Caco-2 (cell line): ENCODE data around the gene RFX4. TPM values are rescaled to one million over a fixed set of nuclear protein-coding genes. Genes with fewer than 3 reads are reported as not detected.

Experiments
- BruUV-seq: library from RNA; stranded (reverse); fragments of 400-500 nt; replicated peaks from 2 replicates; lab custom pipeline; 2021; lab: Mats Ljungman, UMichigan
- CTCF ChIA-PET: fragments of 300-600 bp; sonication (Branson Sonifier 250); formaldehyde crosslinking; loops from one replicate; lab custom pipeline; 2022; ENCODE audit warnings: antibody characterized with exemption; lab: Charles Lee
- POLR2A ChIA-PET: fragments of 300-600 bp; sonication (Branson Sonifier 250); formaldehyde crosslinking; loops from one replicate; lab custom pipeline; 2022; ENCODE audit warnings: antibody characterized with exemption; lab: Charles Lee
- DNase-seq, 2 experiments: peaks; one replicate each; pipeline versions ENCODE4 v3.0.0 to v3.0.0-alpha.2; 2020 to 2022
- H3K27me3 ChIP-seq: replicated peaks from 2 replicates; pipeline ENCODE4 v1.6.0; 2011; ENCODE audit warnings: low read length; ENCODE audit not compliant: control insufficient read depth, insufficient read depth
- H3K36me3 ChIP-seq: 2 replicates; pipeline ENCODE4 v1.5.1; 2011; ENCODE audit warnings: low read length; ENCODE audit not compliant: control insufficient read depth, insufficient read depth
- H3K4me1 ChIP-seq: fragments of 250-450 bp; sonication (Bioruptor Pico); 2 replicates; pipeline ENCODE4 v1.5.1; 2020; ENCODE audit warnings: mild to moderate bottlenecking
- H3K4me3 ChIP-seq: 2 replicates; pipeline ENCODE4 v1.5.1; 2011; ENCODE audit warnings: low read depth, mild to moderate bottlenecking, control low read depth, low read length
- H3K9me3 ChIP-seq: fragments of 250-450 bp; sonication (Bioruptor Pico); 2 replicates; pipeline ENCODE4 v1.5.1; 2020; ENCODE audit warnings: mild to moderate bottlenecking, moderate library complexity
- H3K27ac Mint-ChIP-seq: one replicate; pipeline ENCODE4 v1.8.0; 2022; ENCODE audit warnings: mixed read lengths; ENCODE audit not compliant: unreplicated experiment
- H3K27me3 Mint-ChIP-seq: one replicate; pipeline ENCODE4 v1.8.0; 2022; ENCODE audit warnings: mixed read lengths; ENCODE audit not compliant: insufficient read depth, unreplicated experiment
- H3K36me3 Mint-ChIP-seq: one replicate; pipeline ENCODE4 v1.8.0; 2022; ENCODE audit warnings: mild to moderate bottlenecking, mixed read lengths; ENCODE audit not compliant: insufficient read depth, unreplicated experiment
- H3K4me1 Mint-ChIP-seq: one replicate; pipeline ENCODE4 v1.8.0; 2022; ENCODE audit warnings: low read depth, mixed read lengths; ENCODE audit not compliant: unreplicated experiment
- H3K4me3 Mint-ChIP-seq: one replicate; pipeline ENCODE4 v1.8.0; 2022; ENCODE audit warnings: mild to moderate bottlenecking, moderate library complexity, mixed read lengths; ENCODE audit not compliant: unreplicated experiment
- H3K9me3 Mint-ChIP-seq: one replicate; pipeline ENCODE4 v1.8.0; 2022; ENCODE audit warnings: mixed read lengths; ENCODE audit not compliant: unreplicated experiment
- intact Hi-C: fragments of 100-400 bp; cut with micrococcal nuclease; formaldehyde crosslinking; loops from one replicate; pipeline ENCODE4 v1.10.0; 2022; ENCODE audit not compliant: unreplicated experiment
- total RNA-seq: library from RNA; stranded (reverse); gene quantifications from 2 replicates; pipeline ENCODE4 v1.2.3, GENCODE V29; 2022
- TF ChIP-seq, protein P1 (sequence below), 2 experiments: fragments of 200-600 bp in 1 of 2; IDR thresholded peaks; 1 replicate in 1 of 2; 2 replicates in 1 of 2; pipeline versions ENCODE4 v1.5.1 to v1.8.0; 2011 to 2022; ENCODE audit warnings: antibody characterized with exemption in 1 of 2, control low read depth in 1 of 2, inconsistent platforms in 1 of 2, low read depth in 1 of 2, low read length in 1 of 2, mild to moderate bottlenecking in 1 of 2, moderate library complexity in 1 of 2; ENCODE audit not compliant: insufficient read depth in 1 of 2, severe bottlenecking in 1 of 2, unreplicated experiment in 1 of 2

Gene RFX4
- total RNA-seq, 1 experiment from 2014 or later: not detected

DNA sequence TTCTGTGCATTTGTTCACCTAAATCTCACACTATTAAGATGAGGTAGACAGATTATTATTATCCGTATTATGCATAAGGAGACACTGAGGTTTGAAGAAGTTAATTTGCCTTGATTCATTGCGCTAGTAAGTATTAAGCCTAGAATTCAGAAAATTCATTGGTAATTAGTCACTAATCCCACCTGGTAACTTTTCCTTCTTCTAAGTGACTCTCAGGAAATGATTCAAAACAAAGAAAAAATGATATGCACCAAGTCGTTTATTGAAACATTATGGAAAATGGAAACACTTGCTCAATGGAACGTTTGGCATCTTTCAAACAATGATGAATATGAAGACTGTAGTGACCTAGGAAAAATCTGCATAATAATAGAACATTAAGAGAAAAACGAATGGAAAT, 15.2 kb downstream of the RFX4 start:
- H3K4me3 ChIP-seq: no peak overlapping the region
- H3K4me1 ChIP-seq: no peaks in the 10 kb centered on the region
- Mint-ChIP-seq H3K4me1 (no peaks in the 10 kb centered on the region), H3K27ac (no peak overlapping the region), H3K36me3 (no peaks in the 10 kb centered on the region), H3K9me3 (no peaks in the 10 kb centered on the region), H3K27me3 (peaks cover 16% of the 10 kb centered on the region), H3K4me3 (no peak overlapping the region)
- intact Hi-C loops: no loop called here
- BruUV-seq: no TSS peak
- no peaks in the 10 kb centered on the region for H3K36me3 ChIP-seq
- TF ChIP-seq, protein P1, sequence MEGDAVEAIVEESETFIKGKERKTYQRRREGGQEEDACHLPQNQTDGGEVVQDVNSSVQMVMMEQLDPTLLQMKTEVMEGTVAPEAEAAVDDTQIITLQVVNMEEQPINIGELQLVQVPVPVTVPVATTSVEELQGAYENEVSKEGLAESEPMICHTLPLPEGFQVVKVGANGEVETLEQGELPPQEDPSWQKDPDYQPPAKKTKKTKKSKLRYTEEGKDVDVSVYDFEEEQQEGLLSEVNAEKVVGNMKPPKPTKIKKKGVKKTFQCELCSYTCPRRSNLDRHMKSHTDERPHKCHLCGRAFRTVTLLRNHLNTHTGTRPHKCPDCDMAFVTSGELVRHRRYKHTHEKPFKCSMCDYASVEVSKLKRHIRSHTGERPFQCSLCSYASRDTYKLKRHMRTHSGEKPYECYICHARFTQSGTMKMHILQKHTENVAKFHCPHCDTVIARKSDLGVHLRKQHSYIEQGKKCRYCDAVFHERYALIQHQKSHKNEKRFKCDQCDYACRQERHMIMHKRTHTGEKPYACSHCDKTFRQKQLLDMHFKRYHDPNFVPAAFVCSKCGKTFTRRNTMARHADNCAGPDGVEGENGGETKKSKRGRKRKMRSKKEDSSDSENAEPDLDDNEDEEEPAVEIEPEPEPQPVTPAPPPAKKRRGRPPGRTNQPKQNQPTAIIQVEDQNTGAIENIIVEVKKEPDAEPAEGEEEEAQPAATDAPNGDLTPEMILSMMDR (IDR thresholded peaks at IDR 0.05; ENCODE audit: insufficient read depth in 1 of 2, low read depth in 1 of 2, low read length in 1 of 2, severe bottlenecking in 1 of 2, unreplicated experiment in 1 of 2): no peak
- DNase-seq: no peak
- ChIA-PET CTCF (no interaction called here), POLR2A (no interaction called here)
- H3K9me3 ChIP-seq: no peaks in the 10 kb centered on the region
- H3K27me3 ChIP-seq: no peaks in the 10 kb centered on the region

DNA sequence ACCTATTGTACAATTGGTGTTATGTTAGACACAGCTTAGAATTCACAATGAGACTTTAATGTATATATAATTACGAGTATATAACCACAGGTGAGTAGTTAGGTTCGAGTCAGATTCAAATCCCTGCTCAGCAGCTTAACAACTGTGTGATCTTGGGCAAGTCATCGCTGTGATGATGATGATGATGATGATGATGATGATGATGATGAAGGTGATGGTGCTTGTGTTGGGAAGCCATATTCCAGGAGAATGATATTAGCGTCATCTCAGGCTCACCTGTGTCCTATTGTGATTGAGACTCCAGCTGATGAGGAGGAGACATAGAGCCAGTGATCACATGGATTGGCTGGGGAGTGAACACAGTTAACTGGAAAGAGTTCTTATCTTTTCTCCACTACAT, 16.5 kb downstream of the RFX4 start:
- no peak for DNase-seq
- H3K27me3 ChIP-seq: no peaks in the 10 kb centered on the region
- no TSS peak for BruUV-seq
- Mint-ChIP-seq H3K27ac (no peak overlapping the region), H3K9me3 (no peaks in the 10 kb centered on the region), H3K36me3 (no peaks in the 10 kb centered on the region), H3K27me3 (peaks cover 11% of the 10 kb centered on the region), H3K4me1 (no peaks in the 10 kb centered on the region), H3K4me3 (no peak overlapping the region)
- H3K36me3 ChIP-seq: no peaks in the 10 kb centered on the region
- no peaks in the 10 kb centered on the region for H3K4me1 ChIP-seq
- no peak overlapping the region for H3K4me3 ChIP-seq
- H3K9me3 ChIP-seq: no peaks in the 10 kb centered on the region
- intact Hi-C loops: no loop called here
- TF ChIP-seq, protein P1 (IDR thresholded peaks at IDR 0.05; ENCODE audit: insufficient read depth in 1 of 2, low read depth in 1 of 2, low read length in 1 of 2, severe bottlenecking in 1 of 2, unreplicated experiment in 1 of 2): no peak
- POLR2A ChIA-PET: no interaction called here
- CTCF ChIA-PET: no interaction called here

DNA sequence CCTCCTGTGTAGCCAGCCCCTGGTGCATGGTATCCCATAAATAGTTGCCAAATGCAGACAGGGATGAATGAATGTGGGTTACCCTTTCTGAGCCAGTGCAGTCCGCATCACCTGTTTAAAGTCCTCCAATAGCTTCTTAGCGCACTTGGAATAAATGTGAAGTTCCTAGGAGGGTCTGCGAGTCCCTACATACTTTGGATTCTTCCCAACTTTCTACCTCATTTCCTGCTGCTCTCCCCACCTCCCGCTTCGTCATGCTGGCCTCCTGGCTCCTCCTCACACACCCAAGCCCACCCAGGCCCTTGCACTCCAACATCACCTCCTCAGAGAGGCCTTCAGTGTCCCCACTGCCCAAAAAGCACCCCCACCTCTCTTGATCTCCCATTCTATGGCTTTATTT, 17.7 kb downstream of the RFX4 start:
- POLR2A ChIA-PET: no interaction called here
- CTCF ChIA-PET: no interaction called here
- Mint-ChIP-seq H3K36me3 (no peaks in the 10 kb centered on the region), H3K4me1 (no peaks in the 10 kb centered on the region), H3K4me3 (no peak overlapping the region), H3K27me3 (peaks cover 6% of the 10 kb centered on the region), H3K27ac (no peak overlapping the region), H3K9me3 (no peaks in the 10 kb centered on the region)
- no TSS peak for BruUV-seq
- Histone ChIP-seq H3K27me3 (no peaks in the 10 kb centered on the region), H3K36me3 (no peaks in the 10 kb centered on the region), H3K9me3 (no peaks in the 10 kb centered on the region), H3K4me3 (no peak overlapping the region), H3K4me1 (no peaks in the 10 kb centered on the region)
- DNase-seq: no peak
- TF ChIP-seq, protein P1 (IDR thresholded peaks at IDR 0.05; ENCODE audit: insufficient read depth in 1 of 2, low read depth in 1 of 2, low read length in 1 of 2, severe bottlenecking in 1 of 2, unreplicated experiment in 1 of 2): no peak
- intact Hi-C loops: no loop called here
